K562 (cell line): ENCODE results near the gene DHPS. TPM values are rescaled to one million over a fixed set of nuclear protein-coding genes. Genes with fewer than 3 reads are reported as not detected.

ENCODE experiments used
- ARID3A ChIP-seq: IDR thresholded peaks from 2 replicates; pipeline ENCODE4 v1.6.1; 2012; ENCODE audit warnings: low read depth, low read length, improper control_type of control experiment, borderline replicate concordance
- CREB3 ChIP-seq: fragments of 450-650 bp; conservative IDR thresholded peaks from 2 replicates; pipeline ENCODE4 v1.6.1; 2016; ENCODE audit warnings: missing genetic modification characterization, low read depth, mild to moderate bottlenecking, missing compliant biosample characterization, moderate library complexity
- E2F8 ChIP-seq: fragments of 450-650 bp; IDR thresholded peaks from 2 replicates; pipeline ENCODE4 v1.7.1; 2018; ENCODE audit warnings: mild to moderate bottlenecking, low read depth; ENCODE audit not compliant: partially characterized antibody
- EHMT2 ChIP-seq: fragments of 450-650 bp; IDR thresholded peaks from 2 replicates; pipeline ENCODE4 v1.6.1; 2018; ENCODE audit warnings: antibody characterized with exemption
- GABPA ChIP-seq: fragments of 200-800 bp; sonication (Bioruptor generic); conservative IDR thresholded peaks from 2 replicates; pipeline ENCODE4 v1.6.1; 2016; ENCODE audit warnings: low read depth, missing genetic modification characterization, missing compliant biosample characterization
- GABPB2 ChIP-seq: fragments of 250-450 bp; sonication (Bioruptor Pico); conservative IDR thresholded peaks from 2 replicates; pipeline ENCODE4 v1.5.1; 2021; ENCODE audit warnings: mild to moderate bottlenecking
- HCFC1 ChIP-seq: IDR thresholded peaks from 2 replicates; pipeline ENCODE4 v1.6.1; 2012; ENCODE audit warnings: low read depth, low read length, improper control_type of control experiment
- HEY1 ChIP-seq: fragments of 250-450 bp; sonication (Bioruptor Pico); IDR thresholded peaks from 2 replicates; pipeline ENCODE4 v1.5.0; 2020; ENCODE audit warnings: mild to moderate bottlenecking, moderate library complexity, borderline replicate concordance
- IRF2 ChIP-seq: sonication (generic); formaldehyde crosslinking; IDR thresholded peaks from 2 replicates; pipeline ENCODE4 v1.8.1; 2022; ENCODE audit warnings: mild to moderate bottlenecking, missing genetic modification reagents
- KLF6 ChIP-seq: fragments of 250-450 bp; sonication (Bioruptor Pico); IDR thresholded peaks from 2 replicates; pipeline ENCODE4 v1.4.0; 2020; ENCODE audit warnings: mild to moderate bottlenecking, moderate library complexity, borderline replicate concordance
- OTX1 ChIP-seq: fragments of 450-650 bp; formaldehyde crosslinking; IDR thresholded peaks from 2 replicates; pipeline ENCODE4 v1.4.0; 2022; ENCODE audit warnings: mild to moderate bottlenecking
- RCOR1 ChIP-seq, 2 experiments: IDR thresholded peaks; 2 replicates each; pipeline ENCODE4 v1.6.1; 2012; ENCODE audit warnings: low read depth in 2 of 2, low read length in 2 of 2, borderline replicate concordance in 1 of 2, improper control_type of control experiment in 1 of 2
- SREBF2 ChIP-seq: sonication (generic); formaldehyde crosslinking; IDR thresholded peaks from 2 replicates; pipeline ENCODE4 v1.4.0; 2020; ENCODE audit warnings: mild to moderate bottlenecking, missing genetic modification reagents
- YY1 ChIP-seq, 3 experiments: IDR thresholded peaks; 2 replicates each; pipeline ENCODE4 v1.6.1; 2011; ENCODE audit warnings: low read length in 2 of 3, mild to moderate bottlenecking in 2 of 3, moderate library complexity in 2 of 3, borderline replicate concordance in 1 of 3, control low read depth in 1 of 3, low read depth in 1 of 3; ENCODE audit not compliant: insufficient read depth in 3 of 3, insufficient replicate concordance in 2 of 3, control insufficient read depth in 1 of 3, insufficient read length in 1 of 3; ENCODE audit errors: extremely low read depth in 1 of 3
- ZC3H11A ChIP-seq: IDR thresholded peaks from 2 replicates; pipeline ENCODE4 v1.6.1; 2012; ENCODE audit warnings: low read depth, low read length, improper control_type of control experiment
- polyA plus RNA-seq, 8 experiments: library from polyadenylated mRNA; depleted of rRNA in 4 of 8; stranded (reverse) in 5 of 8; unstranded in 3 of 8; fragments of >200 nt; fragmentation: Nextera tagmentation in 2 of 8; fragmentation: Illumina TruSeq in 1 of 8; extraction: Ambion mirVana in 2 of 8; extraction: Trizol in 1 of 8; gene quantifications; 2 replicates each; pipeline versions ENCODE4 v1.2.1 to v1.2.3, GENCODE V29; 2011 to 2014; ENCODE audit warnings: inconsistent platforms in 1 of 8, missing spikeins in 1 of 8
- total RNA-seq, 7 experiments: library from RNA; depleted of rRNA in 6 of 7; stranded (reverse); fragments of >200 nt in 6 of 7; fragmentation: Illumina TruSeq in 2 of 7; extraction: Trizol in 2 of 7; gene quantifications; 2 replicates each; pipeline versions ENCODE4 v1.2.1 to v1.2.3, GENCODE V29; 2011 to 2021; ENCODE audit warnings: low replicate concordance in 1 of 7
- TF ChIP-seq, protein P1 (sequence below): fragments of 250-450 bp; sonication (Bioruptor Pico); IDR thresholded peaks from 2 replicates; pipeline ENCODE4 v1.8.0; 2021; ENCODE audit warnings: moderate library complexity, mild to moderate bottlenecking, inconsistent platforms
- TF ChIP-seq, protein P2 (sequence below): fragments of 250-450 bp; sonication (Bioruptor Pico); IDR thresholded peaks from 2 replicates; pipeline ENCODE4 v1.8.0; 2022; ENCODE audit warnings: moderate library complexity, mild to moderate bottlenecking, inconsistent platforms

Gene DHPS
- total and polyA plus RNA-seq, 9 of the 15 experiments (the other 6 are each of a cell fraction or from before 2014, with no cell fraction given) = 47.1 to 110 (median 79.9) TPM

- peak in 2 of 3 experiments; percentile 44 to 77 for TF ChIP-seq YY1 (IDR thresholded peaks at IDR 0.05; ENCODE audit: borderline replicate concordance in 1 of 3, control insufficient read depth in 1 of 3, extremely low read depth in 1 of 3, insufficient read depth in 3 of 3, insufficient read length in 1 of 3, insufficient replicate concordance in 2 of 3, low read depth in 1 of 3, low read length in 2 of 3)
- TF ChIP-seq IRF2 (CRISPR knock-in tag) = no peak
- TF ChIP-seq EHMT2 = no peak
- TF ChIP-seq ZC3H11A = no peak
- peak; percentile 100 for TF ChIP-seq E2F8
- TF ChIP-seq, protein P1, sequence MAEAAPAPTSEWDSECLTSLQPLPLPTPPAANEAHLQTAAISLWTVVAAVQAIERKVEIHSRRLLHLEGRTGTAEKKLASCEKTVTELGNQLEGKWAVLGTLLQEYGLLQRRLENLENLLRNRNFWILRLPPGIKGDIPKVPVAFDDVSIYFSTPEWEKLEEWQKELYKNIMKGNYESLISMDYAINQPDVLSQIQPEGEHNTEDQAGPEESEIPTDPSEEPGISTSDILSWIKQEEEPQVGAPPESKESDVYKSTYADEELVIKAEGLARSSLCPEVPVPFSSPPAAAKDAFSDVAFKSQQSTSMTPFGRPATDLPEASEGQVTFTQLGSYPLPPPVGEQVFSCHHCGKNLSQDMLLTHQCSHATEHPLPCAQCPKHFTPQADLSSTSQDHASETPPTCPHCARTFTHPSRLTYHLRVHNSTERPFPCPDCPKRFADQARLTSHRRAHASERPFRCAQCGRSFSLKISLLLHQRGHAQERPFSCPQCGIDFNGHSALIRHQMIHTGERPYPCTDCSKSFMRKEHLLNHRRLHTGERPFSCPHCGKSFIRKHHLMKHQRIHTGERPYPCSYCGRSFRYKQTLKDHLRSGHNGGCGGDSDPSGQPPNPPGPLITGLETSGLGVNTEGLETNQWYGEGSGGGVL (CRISPR knock-in tag) = no peak
- 0 out of 2 replicates have a peak, but pooled peaks have one; percentile 24 for TF ChIP-seq KLF6 (CRISPR knock-in tag)
- TF ChIP-seq, protein P2, sequence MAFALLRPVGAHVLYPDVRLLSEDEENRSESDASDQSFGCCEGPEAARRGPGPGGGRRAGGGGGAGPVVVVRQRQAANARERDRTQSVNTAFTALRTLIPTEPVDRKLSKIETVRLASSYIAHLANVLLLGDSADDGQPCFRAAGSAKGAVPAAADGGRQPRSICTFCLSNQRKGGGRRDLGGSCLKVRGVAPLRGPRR (CRISPR knock-in tag) = 0 out of 2 replicates have a peak, but pooled peaks have one; percentile 20
- 0 out of 2 replicates have a peak, but pooled peaks have one; percentile 45 for TF ChIP-seq HEY1 (CRISPR knock-in tag)
- TF ChIP-seq SREBF2 (CRISPR knock-in tag) = no peak
- peak; percentile 58; the same call in 1 of the 2 replicates for TF ChIP-seq CREB3 (tag)
- TF ChIP-seq GABPB2 (CRISPR knock-in tag) = no peak
- peak; percentile 46; the same call in 1 of the 2 replicates for TF ChIP-seq OTX1
- TF ChIP-seq HCFC1 = peak; percentile 83
- TF ChIP-seq GABPA (tag) = peak; percentile 100
- TF ChIP-seq ARID3A = no peak
- TF ChIP-seq RCOR1 (IDR thresholded peaks at IDR 0.05; ENCODE audit: borderline replicate concordance in 1 of 2, low read depth in 2 of 2, low read length in 2 of 2) = no peak
These were observed 12.2 kb downstream of the DHPS start (continued) for GRCh38 chr19:12669270-12670158.
